MCF 10A (cell line): ENCODE data around the gene HCN4. TPM values are rescaled to one million over a fixed set of nuclear protein-coding genes. Genes with fewer than 3 reads are reported as not detected.

Experiments used
- BruUV-seq: library from RNA; stranded (reverse); fragments of 400-500 nt; replicated peaks from 2 replicates; lab custom pipeline; 2021; lab: Mats Ljungman, UMichigan
- CTCF ChIA-PET: fragments of 300-600 bp; sonication (Branson Sonifier 250); formaldehyde crosslinking; extraction: SDS; loops from one replicate; lab custom pipeline; 2021; ENCODE audit warnings: antibody characterized with exemption, inconsistent platforms; lab: Yijun Ruan, JAX
- POLR2A ChIA-PET: fragments of 300-600, 350-650 bp; sonication (Branson Sonifier 250); formaldehyde crosslinking; extraction: SDS; loops from one replicate; lab custom pipeline; 2020; ENCODE audit warnings: antibody characterized with exemption, inconsistent platforms; lab: Yijun Ruan, JAX
- DNase-seq: peaks from one replicate; pipeline ENCODE4 v3.0.0-alpha.2; 2018; ENCODE audit not compliant: unreplicated experiment
- H3K27ac Mint-ChIP-seq: one replicate; pipeline ENCODE4 v1.8.0; 2022; ENCODE audit warnings: mild to moderate bottlenecking, low read depth, mixed read lengths; ENCODE audit not compliant: unreplicated experiment
- H3K27me3 Mint-ChIP-seq: one replicate; pipeline ENCODE4 v1.8.0; 2022; ENCODE audit warnings: mixed read lengths; ENCODE audit not compliant: insufficient read depth, unreplicated experiment
- H3K36me3 Mint-ChIP-seq: one replicate; pipeline ENCODE4 v1.8.0; 2022; ENCODE audit warnings: mild to moderate bottlenecking, moderate library complexity, mixed read lengths; ENCODE audit not compliant: insufficient read depth, unreplicated experiment
- H3K4me1 Mint-ChIP-seq: one replicate; pipeline ENCODE4 v1.8.0; 2022; ENCODE audit warnings: mixed read lengths; ENCODE audit not compliant: insufficient read depth, unreplicated experiment
- H3K4me3 Mint-ChIP-seq: one replicate; pipeline ENCODE4 v1.8.0; 2022; ENCODE audit warnings: mild to moderate bottlenecking, moderate library complexity, mixed read lengths; ENCODE audit not compliant: unreplicated experiment
- H3K9me3 Mint-ChIP-seq: one replicate; pipeline ENCODE4 v1.8.0; 2022; ENCODE audit warnings: mixed read lengths; ENCODE audit not compliant: unreplicated experiment
- CTCF ChIP-seq: fragments of 200-600 bp; IDR thresholded peaks from one replicate; pipeline ENCODE4 v1.8.0; 2022; ENCODE audit warnings: antibody characterized with exemption, mild to moderate bottlenecking; ENCODE audit not compliant: unreplicated experiment
- intact Hi-C: fragments of 100-400 bp; cut with micrococcal nuclease; formaldehyde crosslinking; loops from 2 replicates; pipeline ENCODE4 v1.14.1; 2022
- total RNA-seq: library from RNA; stranded (reverse); gene quantifications from 2 replicates; pipeline ENCODE4 v1.2.3, GENCODE V29; 2022

The HCN4 gene
- total RNA-seq, 1 experiment from 2014 or later = not detected

DNA sequence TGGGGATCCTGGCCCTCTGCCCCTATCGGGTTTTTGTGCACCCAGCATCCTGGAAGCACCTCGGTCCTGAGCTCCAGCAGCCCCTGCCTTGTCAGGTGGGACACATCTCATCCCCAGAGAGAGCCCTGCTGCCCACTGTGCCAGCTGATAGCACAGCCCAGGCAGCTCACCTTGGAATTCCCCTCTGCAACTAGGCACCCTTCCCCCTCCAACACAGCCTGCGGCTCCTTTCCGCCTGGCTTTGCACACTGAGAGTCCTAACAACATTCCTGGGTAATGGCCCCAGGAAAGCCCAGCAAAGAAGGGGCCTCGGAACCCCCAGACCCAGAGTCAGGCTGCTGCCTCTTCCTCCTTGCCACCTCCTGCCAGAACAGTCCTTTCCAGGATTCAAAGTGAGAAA is 5.9 kb downstream of the HCN4 start:
- no TSS peak for BruUV-seq
- Mint-ChIP-seq H3K27ac (no peak overlapping the region), H3K36me3 (no peaks in the 10 kb centered on the region), H3K4me3 (no peak overlapping the region), H3K4me1 (no peaks in the 10 kb centered on the region), H3K27me3 (peaks cover 95% of the 10 kb centered on the region), H3K9me3 (no peaks in the 10 kb centered on the region)
- TF ChIP-seq CTCF = no peak
- ChIA-PET POLR2A (no interaction called here), CTCF (no interaction called here)
- intact Hi-C loops = no loop called here
- DNase-seq = no peak

DNA sequence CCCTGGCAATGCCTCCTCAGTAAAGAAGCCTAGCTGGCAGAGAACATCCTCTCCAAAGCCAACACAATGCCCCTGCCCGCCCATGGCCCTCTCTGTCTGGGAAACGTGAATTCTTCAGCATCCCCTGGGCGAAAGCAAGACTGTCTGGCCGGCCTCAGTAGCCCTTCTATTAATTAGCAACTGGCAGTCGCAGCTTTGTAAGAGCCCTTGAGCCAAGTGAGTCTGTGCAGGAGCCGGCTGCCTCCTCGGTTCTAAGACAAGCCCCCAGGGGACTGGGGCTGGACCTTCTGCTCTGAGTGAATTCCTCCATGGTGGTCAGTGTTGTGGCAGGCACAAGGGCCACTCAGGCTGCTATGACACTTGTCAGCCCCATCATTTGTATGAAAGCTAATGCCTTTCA is 7.4 kb downstream of the HCN4 start:
- ChIA-PET CTCF (no interaction called here), POLR2A (interaction anchor here (1.1 kb wide), 1 partner anchor 10 kb away, joined by 3 read pairs; no protein-coding TSS in a partner anchor)
- Mint-ChIP-seq H3K9me3 (no peaks in the 10 kb centered on the region), H3K4me3 (no peak overlapping the region), H3K27me3 (peaks cover 98% of the 10 kb centered on the region), H3K27ac (no peak overlapping the region), H3K36me3 (no peaks in the 10 kb centered on the region), H3K4me1 (no peaks in the 10 kb centered on the region)
- intact Hi-C loops = no loop called here
- no peak for DNase-seq
- BruUV-seq = no TSS peak
- TF ChIP-seq CTCF = no peak

- no peak for DNase-seq
- ChIA-PET CTCF (interaction anchor here (0.6 kb wide), 1 partner anchor 424 kb away, joined by 3 read pairs; no protein-coding TSS in a partner anchor), POLR2A (no interaction called here)
- intact Hi-C loops = no loop called here
- no TSS peak for BruUV-seq
- peaks cover 96% of the 10 kb centered on the region for H3K27me3 Mint-ChIP-seq
- H3K4me3 Mint-ChIP-seq = no peak overlapping the region
- no peak for TF ChIP-seq CTCF
- H3K27ac Mint-ChIP-seq = no peak overlapping the region
- H3K4me1 Mint-ChIP-seq = no peaks in the 10 kb centered on the region
- H3K9me3 Mint-ChIP-seq = no peaks in the 10 kb centered on the region
- H3K36me3 Mint-ChIP-seq = no peaks in the 10 kb centered on the region
Observed at GRCh38 chr15:73359651-73360050, 9.1 kb downstream of the HCN4 start.

- ChIA-PET POLR2A (no interaction called here), CTCF (no interaction called here)
- TF ChIP-seq CTCF = no peak
- Mint-ChIP-seq H3K9me3 (no peaks in the 10 kb centered on the region), H3K27me3 (peaks cover 81% of the 10 kb centered on the region), H3K27ac (no peak overlapping the region), H3K4me3 (no peak overlapping the region), H3K4me1 (no peaks in the 10 kb centered on the region), H3K36me3 (no peaks in the 10 kb centered on the region)
- intact Hi-C loops = no loop called here
- BruUV-seq = no TSS peak
- DNase-seq = no peak
Observed at GRCh38 chr15:73357999-73358665, 10.6 kb downstream of the HCN4 start.
